ENCODE results near the gene CDK14.

Gene CDK14

GRCh38 chr7:91242097-91242844, 646.1 kb downstream of the CDK14 start:
- peak; percentile 68 for DNase-seq

DNA sequence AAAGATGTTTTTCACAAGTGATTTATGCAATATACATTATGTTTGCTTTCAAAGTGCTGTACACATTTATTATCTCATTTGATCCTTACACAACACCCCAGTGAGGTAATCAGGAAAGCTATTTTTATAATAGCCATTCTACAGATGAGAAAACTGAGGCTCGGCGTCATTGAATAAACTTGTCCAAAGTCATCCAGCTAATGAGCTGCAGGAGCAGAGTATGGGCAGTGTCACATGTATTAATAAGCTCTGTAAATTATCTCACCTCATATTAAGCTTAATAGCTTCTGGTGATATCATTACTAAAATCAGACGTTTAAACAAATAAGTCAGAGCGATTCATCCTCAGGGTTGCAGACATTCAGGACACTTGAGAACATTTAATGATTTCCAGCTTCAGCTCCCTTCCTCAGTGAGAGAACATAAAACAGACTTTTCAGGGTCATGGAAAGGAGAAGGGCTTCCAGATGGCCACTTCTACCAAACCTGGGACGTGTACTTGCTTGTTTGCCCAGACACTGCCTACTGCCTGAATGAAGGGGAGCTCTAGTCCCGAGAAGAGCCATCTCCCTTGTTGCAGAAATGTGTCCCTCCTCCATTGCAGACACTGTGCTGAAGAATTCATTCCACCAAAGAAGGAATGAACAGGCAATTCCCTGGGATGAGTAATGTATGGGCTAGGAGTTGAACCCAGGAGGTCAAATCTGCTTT, 647.6 kb downstream of the CDK14 start:
- DNase-seq: peak; percentile 73

- DNase-seq: no peak
Observed at GRCh38 chr7:91247500-91247899, 651.4 kb downstream of the CDK14 start.

DNA sequence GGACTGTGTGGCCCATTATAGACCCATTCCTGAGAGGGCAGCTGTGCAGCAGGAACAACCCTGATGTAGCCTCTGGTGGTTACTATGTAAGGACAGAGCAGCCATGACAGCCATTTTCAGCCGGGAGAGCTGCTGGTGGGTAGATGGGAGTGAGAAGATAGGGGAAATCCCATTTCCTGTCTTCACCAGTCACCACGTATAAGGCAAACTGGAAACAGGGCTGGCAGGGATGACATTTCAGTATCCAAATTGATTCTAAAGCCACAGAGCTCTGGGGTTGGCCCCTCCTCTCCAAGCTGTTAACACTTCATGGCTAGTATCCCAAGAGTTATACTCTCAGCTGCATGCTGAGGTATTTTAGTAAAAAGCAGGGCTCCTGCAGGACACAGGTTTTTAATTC, 652.9 kb downstream of the CDK14 start:
- peak; percentile 61 for DNase-seq

DNA sequence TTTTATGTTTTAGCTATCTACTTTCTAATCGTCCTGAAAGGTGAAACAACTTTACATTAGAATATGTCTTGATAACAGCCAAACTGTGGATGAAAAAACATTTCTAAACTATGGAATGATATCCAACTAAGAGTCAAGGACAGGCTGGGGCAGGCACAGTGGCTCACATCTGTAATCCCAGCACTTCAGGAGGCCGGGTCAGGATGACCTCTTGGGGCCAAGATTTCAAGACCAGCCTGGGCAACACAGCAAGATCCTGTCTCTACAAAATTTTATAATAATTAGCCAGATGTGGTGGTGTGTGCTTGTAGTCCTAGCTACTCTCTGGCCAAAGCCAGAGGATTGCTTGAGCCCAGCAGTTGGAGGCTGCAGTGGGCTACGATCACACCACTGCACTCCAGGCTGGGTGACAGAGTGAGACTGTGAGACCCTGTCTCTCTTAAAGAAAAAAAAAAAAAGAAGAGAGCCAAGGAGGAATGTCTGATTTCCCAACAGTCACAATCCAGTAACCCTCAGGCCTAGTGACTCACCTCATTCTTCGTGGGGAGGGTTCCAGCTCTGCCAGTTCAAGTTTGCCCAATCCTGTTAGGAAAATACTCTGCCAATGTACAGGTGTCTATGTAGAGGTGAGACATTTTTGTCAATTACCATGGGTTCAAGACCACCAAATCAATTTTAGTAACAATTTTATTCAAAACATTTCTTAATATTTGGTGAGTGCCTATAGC, 653.5 kb downstream of the CDK14 start:
- peak; percentile 76 for DNase-seq

DNA sequence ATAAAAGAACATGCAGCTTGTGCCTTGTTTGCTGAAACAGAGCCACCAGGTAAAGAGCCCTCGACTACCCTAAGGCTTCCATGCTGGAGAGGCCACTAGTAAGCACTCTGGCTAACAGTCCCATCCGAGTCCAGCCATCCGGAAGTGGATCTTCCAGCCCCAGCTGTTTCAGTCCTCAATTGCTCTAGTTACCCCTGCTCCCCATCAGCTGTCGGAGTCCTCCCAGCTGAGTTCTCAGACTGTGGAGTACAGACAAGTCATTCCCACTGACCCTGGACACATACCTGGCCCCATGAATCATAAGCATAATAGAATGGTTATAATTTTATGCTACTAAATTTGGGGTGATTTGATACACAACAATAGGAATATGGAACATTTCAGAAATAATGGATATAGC, 654.6 kb downstream of the CDK14 start:
- no peak for DNase-seq

- DNase-seq: peak; percentile 53
Observed at GRCh38 chr7:91251877-91252276, 655.8 kb downstream of the CDK14 start.

Data from fibroblast of skin of right biceps (primary cell).